Activated CD4-positive, alpha-beta T cell treated with anti-CD3 and anti-CD28 coated beads, Interleukin-2, Interleukin-6, amounts not matched to agents 100 ng/mL and 50 ng/mL, durations not matched to agents 16 hours and 8 hours (primary cell): ENCODE results near the gene STX2.
"Not testable (repeated sequence)": the region's sequence is repeated elsewhere in the genome, so short reads cannot be mapped to it uniquely, and the experiment has no call there.

ENCODE experiments used
- DNase-seq: peaks from one replicate; pipeline ENCODE4 v3.0.0-alpha.2; 2020

The STX2 gene

GRCh38 chr12:130868412-130868811 lies 29.4 kb upstream of the STX2 start:
- DNase-seq = no peak

GRCh38 chr12:130863298-130863697 lies 24.2 kb upstream of the STX2 start:
- no peak for DNase-seq

GRCh38 chr12:130862771-130863170 lies 23.7 kb upstream of the STX2 start:
- not testable (repeated sequence) for DNase-seq

- no peak for DNase-seq
Measured at GRCh38 chr12:130862161-130862560, 23.1 kb upstream of the STX2 start.

- no peak for DNase-seq
Measured at GRCh38 chr12:130860311-130860710, 21.3 kb upstream of the STX2 start.

- DNase-seq = no peak
Measured at GRCh38 chr12:130859161-130859560, 20.1 kb upstream of the STX2 start.

- DNase-seq = no peak
Measured at GRCh38 chr12:130858084-130858483, 19.0 kb upstream of the STX2 start.

- no peak for DNase-seq
Measured at GRCh38 chr12:130856088-130856487, 17.0 kb upstream of the STX2 start.

GRCh38 chr12:130850418-130851021 lies 11.5 kb upstream of the STX2 start:
- DNase-seq = no peak

GRCh38 chr12:130849561-130850417 lies 10.7 kb upstream of the STX2 start:
- DNase-seq = no peak

GRCh38 chr12:130848785-130849305 lies 9.8 kb upstream of the STX2 start:
- DNase-seq = not testable (repeated sequence)

GRCh38 chr12:130848105-130848504 lies 9.1 kb upstream of the STX2 start:
- not testable (repeated sequence) for DNase-seq

- no peak for DNase-seq
Measured at GRCh38 chr12:130847112-130847511, 8.1 kb upstream of the STX2 start.

- DNase-seq = no peak
Measured at GRCh38 chr12:130846369-130846768, 7.3 kb upstream of the STX2 start.

- DNase-seq = no peak
Measured at GRCh38 chr12:130839770-130840404, 837 bp upstream of the STX2 start.

- DNase-seq = peak; percentile 19
Measured at GRCh38 chr12:130838284-130838950, 633 bp downstream of the STX2 start.

GRCh38 chr12:130835436-130835835 lies 3.6 kb downstream of the STX2 start:
- DNase-seq = no peak

GRCh38 chr12:130835011-130835410 lies 4.0 kb downstream of the STX2 start:
- no peak for DNase-seq

GRCh38 chr12:130832561-130833209 lies 6.4 kb downstream of the STX2 start:
- DNase-seq = no peak

GRCh38 chr12:130831876-130832405 lies 7.1 kb downstream of the STX2 start:
- no peak for DNase-seq

- DNase-seq = no peak
Measured at GRCh38 chr12:130831246-130831645, 7.8 kb downstream of the STX2 start.

- no peak for DNase-seq
Measured at GRCh38 chr12:130830246-130830551, 8.9 kb downstream of the STX2 start.
